AG09309 (cell line): Measurements from ENCODE around the gene NXT1.

Experiments used
- DNase-seq: peaks from one replicate; pipeline ENCODE4 v3.0.0-alpha.2; 2010; ENCODE audit warnings: low read depth
- H3K4me3 ChIP-seq: 2 replicates; pipeline ENCODE4 v1.5.1; 2011; ENCODE audit warnings: mild to moderate bottlenecking, low read depth, low read length, moderate library complexity; ENCODE audit not compliant: control insufficient read depth
- CTCF ChIP-seq: IDR thresholded peaks from 2 replicates; pipeline ENCODE4 v1.5.1; 2011; ENCODE audit warnings: mild to moderate bottlenecking, low read depth, low read length, inconsistent platforms; ENCODE audit not compliant: insufficient read depth, control insufficient read depth; ENCODE audit errors: missing control alignments

The NXT1 gene

GRCh38 chr20:23369072-23369823 is 18.7 kb downstream of the NXT1 start:
- H3K4me3 ChIP-seq: no peak overlapping the region
- TF ChIP-seq CTCF: no peak
- no peak for DNase-seq

- TF ChIP-seq CTCF: no peak
- no peak overlapping the region for H3K4me3 ChIP-seq
- no peak for DNase-seq
Observed at GRCh38 chr20:23370274-23370673, 19.7 kb downstream of the NXT1 start.

DNA sequence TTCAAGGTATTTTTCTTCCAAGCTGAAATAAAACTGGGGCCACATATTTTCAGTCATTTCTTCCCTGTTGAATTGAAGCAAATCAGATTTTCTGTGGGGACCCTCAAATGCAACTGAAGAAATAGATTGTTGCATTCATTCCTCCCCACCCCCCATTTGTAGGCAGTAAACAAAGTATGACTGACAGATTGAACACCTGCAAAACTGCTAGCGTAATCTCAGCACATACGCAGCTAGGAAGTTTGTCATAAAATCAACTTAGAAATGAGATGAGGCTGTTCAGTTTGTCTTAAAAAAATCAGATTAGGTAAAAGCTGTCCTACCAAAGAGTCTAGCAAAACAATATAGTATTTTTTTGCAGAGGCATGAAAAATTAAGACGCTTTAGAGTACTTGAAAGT is 20.3 kb downstream of the NXT1 start:
- TF ChIP-seq CTCF: no peak
- H3K4me3 ChIP-seq: no peak overlapping the region
- no peak for DNase-seq

DNA sequence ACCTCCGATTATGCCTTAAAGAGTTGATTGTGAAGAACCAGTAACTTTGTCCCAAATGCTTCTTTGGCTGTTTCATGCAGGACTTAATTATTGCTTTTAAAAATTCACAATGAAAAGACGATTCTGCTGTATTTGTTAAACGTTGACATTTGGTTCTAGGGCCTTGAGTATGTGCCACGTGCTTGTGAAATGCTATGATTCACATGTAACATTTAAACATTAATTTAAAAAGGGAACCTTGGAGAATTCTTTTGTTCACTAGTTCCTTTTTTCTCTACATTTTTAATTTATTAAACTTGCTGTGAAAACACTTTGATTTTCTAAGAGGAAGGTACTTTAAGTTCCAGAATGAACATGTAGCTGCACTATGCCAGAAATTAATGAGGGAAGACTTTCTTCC is 20.9 kb downstream of the NXT1 start:
- no peak overlapping the region for H3K4me3 ChIP-seq
- no peak for DNase-seq
- TF ChIP-seq CTCF: no peak

DNA sequence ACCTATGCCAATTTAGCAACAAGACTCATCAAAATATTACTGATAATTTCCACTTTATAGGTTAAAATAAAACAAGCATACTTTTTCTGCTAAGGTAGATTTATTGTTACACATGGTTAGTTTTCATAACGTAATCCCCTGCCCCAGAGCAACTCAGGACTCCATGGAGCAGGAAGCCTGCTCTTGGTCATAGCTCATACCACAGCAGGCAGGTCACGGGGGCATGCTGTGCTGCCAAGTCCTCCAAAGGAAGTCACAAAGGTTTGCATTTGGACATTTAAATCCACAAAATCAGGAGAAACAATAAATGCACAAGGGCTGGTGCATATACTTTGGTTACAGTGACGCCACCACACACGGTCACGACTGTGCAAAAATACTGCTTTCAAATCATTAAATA is 23.9 kb downstream of the NXT1 start:
- DNase-seq: no peak
- TF ChIP-seq CTCF: no peak
- no peak overlapping the region for H3K4me3 ChIP-seq

- no peak for TF ChIP-seq CTCF
- H3K4me3 ChIP-seq: no peak overlapping the region
- no peak for DNase-seq
Observed at GRCh38 chr20:23375827-23376226, 25.2 kb downstream of the NXT1 start.

DNA sequence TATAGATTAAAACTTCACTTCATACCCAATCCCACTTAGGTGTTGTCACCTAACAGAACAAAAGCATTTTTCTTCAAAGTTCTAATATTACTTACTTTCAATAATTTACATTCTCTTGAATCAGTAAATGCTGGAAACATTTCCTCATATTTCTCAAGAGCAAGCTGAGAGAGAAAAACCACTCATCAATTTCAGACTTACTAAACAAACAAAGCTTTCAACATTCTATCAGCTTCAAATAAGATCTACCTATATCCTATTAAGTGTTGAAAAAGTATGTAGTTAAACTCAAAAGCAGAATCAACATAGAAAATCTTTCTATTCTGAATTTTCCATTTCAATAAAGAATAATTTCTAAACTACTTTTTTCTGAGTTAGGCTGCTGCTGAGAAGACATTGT is 29.2 kb downstream of the NXT1 start:
- no peak for DNase-seq
- H3K4me3 ChIP-seq: no peak overlapping the region
- TF ChIP-seq CTCF: no peak
